HUES48 (cell line): ENCODE results near the gene ARHGAP32.
"Not testable (repeated sequence)": the region's sequence is repeated elsewhere in the genome, so short reads cannot be mapped to it uniquely, and the experiment has no call there.

Experiments used
- H3K27ac ChIP-seq: one replicate; pipeline ENCODE4 v1.7.0; 2013; ENCODE audit warnings: low read depth, low read length, inconsistent platforms
- H3K27me3 ChIP-seq: 2 replicates; pipeline ENCODE4 v1.6.1; 2013; ENCODE audit warnings: mild to moderate bottlenecking, low read length; ENCODE audit not compliant: control insufficient read depth, insufficient read depth
- H3K36me3 ChIP-seq: 2 replicates; pipeline ENCODE4 v1.6.1; 2013; ENCODE audit warnings: low read length; ENCODE audit not compliant: control insufficient read depth, insufficient read depth
- H3K4me1 ChIP-seq: 2 replicates; pipeline ENCODE4 v1.6.1; 2013; ENCODE audit warnings: mild to moderate bottlenecking, low read length; ENCODE audit not compliant: control insufficient read depth, insufficient read depth
- H3K4me3 ChIP-seq: 2 replicates; pipeline ENCODE4 v1.5.1; 2013; ENCODE audit warnings: mild to moderate bottlenecking, low read depth, low read length
- H3K9ac ChIP-seq: 2 replicates; pipeline ENCODE4 v1.6.1; 2013; ENCODE audit warnings: mild to moderate bottlenecking, low read depth, low read length, moderate library complexity
- H3K9me3 ChIP-seq: 2 replicates; pipeline ENCODE4 v1.6.1; 2013; ENCODE audit warnings: low read length; ENCODE audit not compliant: control insufficient read depth, insufficient read depth

Gene ARHGAP32

GRCh38 chr11:129148487-129148886, 43.6 kb downstream of the ARHGAP32 start:
- Histone ChIP-seq H3K9me3 (no peaks in the 10 kb centered on the region), H3K9ac (no peak overlapping the region), H3K36me3 (no peaks in the 10 kb centered on the region), H3K4me1 (peaks cover 43% of the 10 kb centered on the region), H3K4me3 (no peak overlapping the region), H3K27ac (peak overlapping the region; percentile 43), H3K27me3 (no peaks in the 10 kb centered on the region)

GRCh38 chr11:129146191-129146590, 45.9 kb downstream of the ARHGAP32 start:
- Histone ChIP-seq H3K36me3 (no peaks in the 10 kb centered on the region), H3K4me3 (no peak overlapping the region), H3K27ac (no peak overlapping the region), H3K9me3 (no peaks in the 10 kb centered on the region), H3K27me3 (no peaks in the 10 kb centered on the region), H3K4me1 (peaks cover 46% of the 10 kb centered on the region), H3K9ac (no peak overlapping the region)

GRCh38 chr11:129145276-129145675, 46.8 kb downstream of the ARHGAP32 start:
- Histone ChIP-seq H3K4me3 (no peak overlapping the region), H3K4me1 (peaks cover 46% of the 10 kb centered on the region), H3K27ac (no peak overlapping the region), H3K9ac (no peak overlapping the region), H3K27me3 (no peaks in the 10 kb centered on the region), H3K9me3 (no peaks in the 10 kb centered on the region), H3K36me3 (no peaks in the 10 kb centered on the region)

GRCh38 chr11:129144256-129144655, 47.9 kb downstream of the ARHGAP32 start:
- Histone ChIP-seq H3K9me3 (no peaks in the 10 kb centered on the region), H3K4me3 (no peak overlapping the region), H3K27me3 (no peaks in the 10 kb centered on the region), H3K36me3 (no peaks in the 10 kb centered on the region), H3K4me1 (peaks cover 46% of the 10 kb centered on the region), H3K27ac (no peak overlapping the region), H3K9ac (no peak overlapping the region)

GRCh38 chr11:129143335-129143734, 48.8 kb downstream of the ARHGAP32 start:
- H3K9me3 ChIP-seq: no peaks in the 10 kb centered on the region
- H3K4me1 ChIP-seq: peaks cover 41% of the 10 kb centered on the region
- no peak overlapping the region for H3K9ac ChIP-seq
- H3K36me3 ChIP-seq: no peaks in the 10 kb centered on the region
- no peaks in the 10 kb centered on the region for H3K27me3 ChIP-seq
- no peak overlapping the region for H3K4me3 ChIP-seq
- H3K27ac ChIP-seq: peak overlapping the region; percentile 18

GRCh38 chr11:129141748-129142523, 50.2 kb downstream of the ARHGAP32 start:
- H3K4me1 ChIP-seq: peaks cover 30% of the 10 kb centered on the region
- H3K9ac ChIP-seq: no peak overlapping the region
- H3K9me3 ChIP-seq: no peaks in the 10 kb centered on the region
- H3K4me3 ChIP-seq: no peak overlapping the region
- H3K27me3 ChIP-seq: no peaks in the 10 kb centered on the region
- H3K27ac ChIP-seq: no peak overlapping the region
- no peaks in the 10 kb centered on the region for H3K36me3 ChIP-seq

GRCh38 chr11:129131316-129131715, 60.8 kb downstream of the ARHGAP32 start:
- Histone ChIP-seq H3K9ac (no peak overlapping the region), H3K27me3 (no peaks in the 10 kb centered on the region), H3K36me3 (no peaks in the 10 kb centered on the region), H3K9me3 (no peaks in the 10 kb centered on the region), H3K4me3 (no peak overlapping the region), H3K27ac (no peak overlapping the region), H3K4me1 (no peaks in the 10 kb centered on the region)

GRCh38 chr11:129128881-129129620, 63.1 kb downstream of the ARHGAP32 start:
- not testable (repeated sequence) for H3K27me3 ChIP-seq, H3K9ac ChIP-seq, H3K4me3 ChIP-seq

GRCh38 chr11:129119036-129119435, 73.1 kb downstream of the ARHGAP32 start:
- Histone ChIP-seq H3K4me1 (no peaks in the 10 kb centered on the region), H3K9ac (no peak overlapping the region), H3K27ac (no peak overlapping the region), H3K27me3 (no peaks in the 10 kb centered on the region), H3K36me3 (peaks cover 10% of the 10 kb centered on the region), H3K4me3 (no peak overlapping the region), H3K9me3 (no peaks in the 10 kb centered on the region)

More at GRCh38 chr11:129128881-129129620, 63.1 kb downstream of the ARHGAP32 start:
- not testable (repeated sequence) for H3K27ac ChIP-seq, H3K9me3 ChIP-seq, H3K4me1 ChIP-seq, H3K36me3 ChIP-seq

GRCh38 chr11:129117595-129118350, 74.4 kb downstream of the ARHGAP32 start:
- peaks cover 3% of the 10 kb centered on the region; the same call in 1 of the 2 replicates for H3K36me3 ChIP-seq

More at GRCh38 chr11:129117595-129118350, 74.4 kb downstream of the ARHGAP32 start:
- no peak overlapping the region for H3K4me3 ChIP-seq
- H3K9ac ChIP-seq: no peak overlapping the region
- H3K4me1 ChIP-seq: no peaks in the 10 kb centered on the region
- H3K27me3 ChIP-seq: no peaks in the 10 kb centered on the region
- no peaks in the 10 kb centered on the region for H3K9me3 ChIP-seq
- H3K27ac ChIP-seq: no peak overlapping the region
